ENCODE data around the gene PPARA. TPM values are rescaled to one million over a fixed set of nuclear protein-coding genes. Genes with fewer than 3 reads are reported as not detected.
"Not testable (repeated sequence)": the region's sequence is repeated elsewhere in the genome, so short reads cannot be mapped to it uniquely, and the experiment has no call there.

PPARA gene
- total RNA-seq, 1 donor from 2014 or later: 13.0 TPM

- H3K36me3 Mint-ChIP-seq (ENCODE audit: low read depth): peaks cover 18% of the 10 kb centered on the region
- intact Hi-C loops (cut with micrococcal nuclease): loop anchor here (5.0 kb wide), 1 partner anchor 113 kb away; the partner anchor contains the start of gene PPARA
- peaks cover 53% of the 10 kb centered on the region for H3K27me3 Mint-ChIP-seq
- not testable (repeated sequence) for H3K4me3 Mint-ChIP-seq, DNase-seq, H3K27ac Mint-ChIP-seq
- peaks cover 17% of the 10 kb centered on the region for H3K4me1 Mint-ChIP-seq
- H3K9me3 Mint-ChIP-seq: peaks cover 13% of the 10 kb centered on the region
Observed at GRCh38 chr22:46265627-46266026, 115.3 kb downstream of the PPARA start.

DNA sequence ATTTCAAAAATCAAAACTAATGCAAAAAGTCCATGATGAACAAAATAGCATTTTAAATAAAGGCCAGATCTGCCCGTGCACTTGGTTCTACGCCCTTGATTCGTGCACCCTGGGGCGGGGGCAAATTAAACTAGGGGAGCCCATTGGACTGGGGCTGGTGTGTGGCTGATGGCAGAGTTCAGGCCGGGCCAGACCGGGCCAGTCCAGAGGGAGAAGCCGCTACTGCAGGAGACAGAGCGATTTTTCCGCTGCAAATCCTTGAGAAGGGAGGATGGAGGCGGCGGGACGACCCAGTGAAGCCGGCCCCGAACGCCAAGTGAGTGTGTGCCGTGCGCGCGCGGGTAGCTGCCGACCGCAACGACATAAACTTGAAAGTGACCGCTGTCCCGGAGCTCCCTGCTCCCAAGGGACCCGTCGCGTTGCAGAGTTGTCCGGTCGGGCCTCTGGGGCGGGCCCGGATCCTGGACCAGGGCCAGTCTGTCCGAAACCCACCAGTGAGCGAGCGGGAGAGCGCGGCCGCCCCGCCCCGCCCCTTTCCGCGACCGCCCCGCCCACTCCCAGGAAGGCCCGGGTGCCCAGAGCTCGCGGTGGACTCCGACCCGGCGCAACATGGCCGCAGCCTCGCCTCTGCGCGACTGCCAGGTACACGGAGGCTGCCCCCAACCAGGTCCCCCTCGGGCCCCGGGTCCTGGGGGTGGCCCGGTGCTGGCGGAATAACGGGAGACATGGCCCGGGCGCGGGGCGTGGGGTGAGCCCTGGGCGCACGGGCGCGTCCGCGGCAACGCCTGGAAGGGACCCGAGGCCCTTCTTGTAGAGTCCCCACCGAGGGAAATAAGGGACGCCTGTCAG, 117.3 kb downstream of the PPARA start, which contains the start of gene TTC38:
TSS of gene TTC38 (plus strand) at position 578 of the 849 bp plus-strand sequence. CDS start at position 610, 32 bp downstream.
- Mint-ChIP-seq H3K27me3 (peaks cover 33% of the 10 kb centered on the region), H3K9me3 (peaks cover 13% of the 10 kb centered on the region), H3K27ac (peak within 1 kb of the TSS; percentile 69), H3K4me1 (peaks cover 17% of the 10 kb centered on the region), H3K4me3 (peak within 1 kb of the TSS; percentile 90), H3K36me3 (ENCODE audit: low read depth) (peaks cover 19% of the 10 kb centered on the region)
- DNase-seq: peak; percentile 87
- intact Hi-C loops (cut with micrococcal nuclease): loop anchor here (5.0 kb wide), 1 partner anchor 115 kb away; the partner anchor contains the start of gene PPARA

DNA sequence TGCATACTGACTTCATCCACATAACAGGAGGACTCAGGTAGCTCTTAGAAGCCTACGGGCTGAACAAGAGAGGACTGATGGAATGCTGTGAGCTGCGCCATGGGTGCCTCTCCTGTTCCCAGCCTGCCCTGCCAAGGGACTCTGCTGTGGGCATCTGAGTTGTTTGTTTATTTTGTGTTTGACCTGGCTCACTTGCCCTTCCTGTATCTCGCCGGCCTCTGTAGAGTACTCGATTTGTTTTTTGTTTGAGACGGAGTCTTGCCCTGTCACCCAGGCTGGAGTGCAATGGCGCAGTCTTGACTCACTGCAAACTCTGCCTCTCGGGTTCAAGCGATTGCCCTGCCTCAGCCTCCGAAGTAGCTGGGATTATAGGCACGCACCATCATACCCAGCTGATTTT, 119.2 kb downstream of the PPARA start:
- peaks cover 20% of the 10 kb centered on the region for H3K27me3 Mint-ChIP-seq
- DNase-seq: no peak
- peak overlapping the region; percentile 59 for H3K4me3 Mint-ChIP-seq
- H3K9me3 Mint-ChIP-seq: peaks cover 9% of the 10 kb centered on the region
- H3K27ac Mint-ChIP-seq: no peak overlapping the region
- intact Hi-C loops (cut with micrococcal nuclease): loop anchor here (5.0 kb wide), 1 partner anchor 117 kb away; the partner anchor contains the start of gene PPARA
- peaks cover 17% of the 10 kb centered on the region for H3K4me1 Mint-ChIP-seq
- peaks cover 24% of the 10 kb centered on the region for H3K36me3 Mint-ChIP-seq (ENCODE audit: low read depth)

GRCh38 chr22:46272196-46272595, 121.9 kb downstream of the PPARA start:
- H3K4me1 Mint-ChIP-seq: peaks cover 15% of the 10 kb centered on the region
- H3K27ac Mint-ChIP-seq: no peak overlapping the region
- H3K27me3 Mint-ChIP-seq: no peaks in the 10 kb centered on the region
- intact Hi-C loops (cut with micrococcal nuclease): no loop called here
- peaks cover 36% of the 10 kb centered on the region for H3K36me3 Mint-ChIP-seq (ENCODE audit: low read depth)
- H3K4me3 Mint-ChIP-seq: no peak overlapping the region
- peaks cover 4% of the 10 kb centered on the region for H3K9me3 Mint-ChIP-seq
- DNase-seq: no peak

- intact Hi-C loops (cut with micrococcal nuclease): no loop called here
- Mint-ChIP-seq H3K27me3 (no peaks in the 10 kb centered on the region), H3K4me3 (no peak overlapping the region), H3K9me3 (peaks cover 4% of the 10 kb centered on the region), H3K4me1 (peaks cover 10% of the 10 kb centered on the region), H3K27ac (no peak overlapping the region), H3K36me3 (ENCODE audit: low read depth) (peaks cover 36% of the 10 kb centered on the region)
- DNase-seq: no peak
Observed at GRCh38 chr22:46272762-46273431, 122.6 kb downstream of the PPARA start.

GRCh38 chr22:46273432-46274148, 123.3 kb downstream of the PPARA start:
- no peak overlapping the region for H3K4me3 Mint-ChIP-seq
- H3K27ac Mint-ChIP-seq: no peak overlapping the region

GRCh38 chr22:46274381-46274780, 124.1 kb downstream of the PPARA start:
- intact Hi-C loops (cut with micrococcal nuclease): no loop called here
- H3K27me3 Mint-ChIP-seq: no peaks in the 10 kb centered on the region
- no peak overlapping the region for H3K27ac Mint-ChIP-seq
- H3K4me1 Mint-ChIP-seq: peaks cover 7% of the 10 kb centered on the region
- no peak overlapping the region for H3K4me3 Mint-ChIP-seq
- H3K36me3 Mint-ChIP-seq (ENCODE audit: low read depth): peaks cover 40% of the 10 kb centered on the region
- no peak for DNase-seq
- peaks cover 4% of the 10 kb centered on the region for H3K9me3 Mint-ChIP-seq

More at GRCh38 chr22:46273432-46274148, 123.3 kb downstream of the PPARA start:
- intact Hi-C loops (cut with micrococcal nuclease): no loop called here
- DNase-seq: no peak
- Mint-ChIP-seq H3K36me3 (ENCODE audit: low read depth) (peaks cover 35% of the 10 kb centered on the region), H3K9me3 (peaks cover 4% of the 10 kb centered on the region), H3K27me3 (no peaks in the 10 kb centered on the region), H3K4me1 (peaks cover 7% of the 10 kb centered on the region)

- H3K27me3 Mint-ChIP-seq: no peaks in the 10 kb centered on the region
- no peak overlapping the region for H3K4me3 Mint-ChIP-seq
- H3K36me3 Mint-ChIP-seq (ENCODE audit: low read depth): peaks cover 36% of the 10 kb centered on the region
- no peaks in the 10 kb centered on the region for H3K4me1 Mint-ChIP-seq
- H3K27ac Mint-ChIP-seq: no peak overlapping the region
- H3K9me3 Mint-ChIP-seq: peaks cover 4% of the 10 kb centered on the region
- intact Hi-C loops (cut with micrococcal nuclease): no loop called here
- DNase-seq: no peak
Observed at GRCh38 chr22:46275455-46276122, 125.3 kb downstream of the PPARA start.

DNA sequence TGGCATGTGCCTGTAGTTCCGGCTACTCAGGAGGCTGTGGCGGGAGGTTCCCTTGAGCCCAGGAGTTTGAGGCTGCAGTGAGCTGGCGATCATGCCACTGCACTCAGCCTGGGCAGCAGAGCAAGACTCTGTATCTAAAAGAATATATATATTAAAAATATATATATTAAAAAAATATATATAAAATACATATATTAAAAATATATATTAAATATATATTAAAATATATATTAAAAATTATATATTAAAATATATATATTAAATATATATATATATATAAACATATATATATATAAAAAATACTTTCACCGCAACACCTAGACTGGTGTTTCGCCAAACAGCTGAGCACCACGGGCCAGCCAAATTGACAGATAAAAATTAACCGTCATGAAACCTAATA, 126.2 kb downstream of the PPARA start:
- Mint-ChIP-seq H3K27ac (no peak overlapping the region), H3K36me3 (ENCODE audit: low read depth) (peaks cover 38% of the 10 kb centered on the region), H3K4me1 (no peaks in the 10 kb centered on the region), H3K9me3 (peaks cover 4% of the 10 kb centered on the region), H3K4me3 (no peak overlapping the region), H3K27me3 (no peaks in the 10 kb centered on the region)
- intact Hi-C loops (cut with micrococcal nuclease): no loop called here
- no peak for DNase-seq

GRCh38 chr22:46278656-46279645, 128.6 kb downstream of the PPARA start:
- H3K9me3 Mint-ChIP-seq: peaks cover 4% of the 10 kb centered on the region
- no peaks in the 10 kb centered on the region for H3K4me1 Mint-ChIP-seq
- H3K36me3 Mint-ChIP-seq (ENCODE audit: low read depth): peaks cover 35% of the 10 kb centered on the region

DNA sequence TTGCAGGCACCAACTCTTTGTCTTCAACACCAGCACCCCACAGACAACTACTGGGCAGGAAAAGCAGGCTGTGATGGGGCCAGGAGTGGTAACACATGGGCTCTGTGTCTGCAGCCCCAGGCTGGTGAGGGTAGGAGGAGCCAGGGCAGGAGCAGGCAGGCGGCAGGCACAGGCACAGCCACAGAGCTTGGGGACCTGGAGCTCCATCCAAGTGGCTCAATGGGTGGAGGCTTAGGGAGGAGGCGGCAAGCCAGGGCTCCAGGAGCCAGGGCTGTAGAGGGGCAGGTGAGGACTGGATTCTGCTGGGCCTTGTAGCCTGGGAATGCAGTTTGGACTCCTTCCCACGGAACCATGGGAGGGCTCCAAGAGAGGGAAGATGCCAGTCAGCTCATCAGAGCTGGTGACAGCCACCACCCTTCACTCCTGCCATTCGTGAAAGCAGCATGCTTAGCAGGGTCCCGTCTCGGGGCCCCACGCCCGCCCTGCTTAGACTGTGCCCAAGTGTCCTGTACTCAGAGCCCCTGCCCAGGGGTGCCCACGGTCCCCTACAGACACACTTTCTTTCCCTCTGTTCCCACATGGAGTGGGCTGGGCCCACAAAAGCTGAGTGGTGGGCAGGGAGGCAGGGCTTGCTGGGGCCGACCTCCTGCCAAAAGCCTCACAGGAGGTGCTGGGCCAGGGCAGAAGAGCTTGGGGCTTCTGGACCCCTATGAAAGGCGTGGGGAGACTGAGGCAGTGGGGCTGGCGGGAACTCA, 129.9 kb downstream of the PPARA start:
- Mint-ChIP-seq H3K27me3 (no peaks in the 10 kb centered on the region), H3K27ac (no peak overlapping the region), H3K36me3 (ENCODE audit: low read depth) (peaks cover 32% of the 10 kb centered on the region), H3K9me3 (peaks cover 4% of the 10 kb centered on the region), H3K4me1 (no peaks in the 10 kb centered on the region), H3K4me3 (no peak overlapping the region)
- no peak for DNase-seq
- intact Hi-C loops (cut with micrococcal nuclease): no loop called here

More at GRCh38 chr22:46278656-46279645, 128.6 kb downstream of the PPARA start:
- DNase-seq: no peak
- intact Hi-C loops (cut with micrococcal nuclease): no loop called here
- Mint-ChIP-seq H3K27me3 (no peaks in the 10 kb centered on the region), H3K27ac (no peak overlapping the region), H3K4me3 (no peak overlapping the region)

All from activated CD4-positive, alpha-beta T cell treated with anti-CD3 and anti-CD28 coated beads, Interleukin-2, amount 10 ng/mL, durations not matched to agents 24 days and 14 days (primary cell).